HL-60 (cell line): ENCODE data around the gene ARL4D.

Source experiments
- DNase-seq, 2 experiments: peaks; one replicate each; pipeline ENCODE4 v3.0.0-alpha.2; 2010 to 2020; ENCODE audit warnings: low read depth in 1 of 2, low spot score in 1 of 2
- H3K27ac ChIP-seq: fragments of 250-450 bp; sonication (Bioruptor Pico); replicated peaks from 2 replicates; pipeline ENCODE4 v1.5.1; 2020; ENCODE audit warnings: mild to moderate bottlenecking, moderate library complexity
- H3K27me3 ChIP-seq: fragments of 250-450 bp; sonication (Bioruptor Pico); 2 replicates; pipeline ENCODE4 v1.5.1; 2021; ENCODE audit warnings: mild to moderate bottlenecking, moderate library complexity; ENCODE audit not compliant: insufficient read depth, poor library complexity, severe bottlenecking
- H3K4me3 ChIP-seq: replicated peaks from 2 replicates; pipeline ENCODE4 v1.5.1; 2011; ENCODE audit warnings: mild to moderate bottlenecking, control low read depth, low read length; ENCODE audit not compliant: insufficient read depth
- CTCF ChIP-seq: IDR thresholded peaks from one replicate; pipeline ENCODE4 v1.5.1; 2011; ENCODE audit warnings: low read length, control low read depth, inconsistent platforms; ENCODE audit not compliant: insufficient read depth
- GABPA ChIP-seq: IDR thresholded peaks from 2 replicates; pipeline ENCODE4 v1.6.1; 2012; ENCODE audit warnings: low read depth
- POLR2AphosphoS5 ChIP-seq: IDR thresholded peaks from 2 replicates; pipeline ENCODE4 v1.6.1; 2012; ENCODE audit warnings: low read depth
- REST ChIP-seq: IDR thresholded peaks from 2 replicates; pipeline ENCODE4 v1.6.1; 2012; ENCODE audit warnings: low read depth; ENCODE audit not compliant: insufficient replicate concordance
- SPI1 ChIP-seq: IDR thresholded peaks from 2 replicates; pipeline ENCODE4 v1.6.1; 2012; ENCODE audit warnings: low read depth, mild to moderate bottlenecking, borderline replicate concordance

The ARL4D gene

GRCh38 chr17:43354371-43354770 lies 44.4 kb upstream of the ARL4D start:
- TF ChIP-seq GABPA (no peak), SPI1 (no peak), POLR2AphosphoS5 (no peak), REST (no peak), CTCF (no peak)
- Histone ChIP-seq H3K27me3 (no peaks in the 10 kb centered on the region), H3K4me3 (no peak overlapping the region), H3K27ac (no peak overlapping the region)
- DNase-seq, result no peak

GRCh38 chr17:43356450-43356849 lies 42.3 kb upstream of the ARL4D start:
- no peak overlapping the region for H3K4me3 ChIP-seq
- H3K27ac ChIP-seq, result no peak overlapping the region
- TF ChIP-seq GABPA (no peak), CTCF (no peak), SPI1 (no peak), REST (no peak), POLR2AphosphoS5 (no peak)
- DNase-seq, result no peak
- H3K27me3 ChIP-seq, result no peaks in the 10 kb centered on the region

- TF ChIP-seq POLR2AphosphoS5 (no peak), SPI1 (no peak), CTCF (no peak), REST (no peak)
- no peak for DNase-seq
- Histone ChIP-seq H3K27ac (no peak overlapping the region), H3K27me3 (no peaks in the 10 kb centered on the region), H3K4me3 (no peak overlapping the region)
These were observed 41.8 kb upstream of the ARL4D start for GRCh38 chr17:43356999-43357398.
